GM23338 (cell line): ENCODE results near the gene UBE2L6. TPM values are rescaled to one million over a fixed set of nuclear protein-coding genes. Genes with fewer than 3 reads are reported as not detected.

Experiments
- ATAC-seq: fragments of 200-7000 bp; cut with Tn5 transposase; 3 replicates; pipeline ENCODE4 v1.9.1; 2020
- DNase-seq: peaks from one replicate; pipeline ENCODE4 v3.0.0-alpha.2; 2015; ENCODE audit warnings: low spot score
- H2AFZ ChIP-seq: fragments of 200-600 bp; sonication (generic); 2 replicates; pipeline ENCODE4 v1.8.0; 2016; ENCODE audit warnings: antibody characterized with exemption, mild to moderate bottlenecking, moderate library complexity
- H3F3A ChIP-seq: fragments of 200-600 bp; sonication (generic); replicated peaks from 2 replicates; pipeline ENCODE4 v1.8.0; 2017; ENCODE audit warnings: antibody characterized with exemption, mixed run types, low read depth
- H3K27ac ChIP-seq: fragments of 200-600 bp; sonication (generic); 2 replicates; pipeline ENCODE4 v1.6.1; 2016; ENCODE audit warnings: low read depth
- H3K27me3 ChIP-seq: fragments of 200-600 bp; sonication (generic); 2 replicates; pipeline ENCODE4 v1.8.0; 2016; ENCODE audit warnings: mild to moderate bottlenecking, mixed run types, moderate library complexity; ENCODE audit not compliant: insufficient read depth
- H3K36me3 ChIP-seq: fragments of 200-600 bp; sonication (generic); 2 replicates; pipeline ENCODE4 v1.8.0; 2016; ENCODE audit warnings: mild to moderate bottlenecking; ENCODE audit not compliant: insufficient read depth
- H3K4me1 ChIP-seq: fragments of 200-600 bp; sonication (generic); 2 replicates; pipeline ENCODE4 v1.8.0; 2016; ENCODE audit warnings: mild to moderate bottlenecking, moderate library complexity; ENCODE audit not compliant: insufficient read depth
- H3K4me2 ChIP-seq: fragments of 200-600 bp; sonication (generic); 2 replicates; pipeline ENCODE4 v1.7.1; 2017; ENCODE audit warnings: mixed run types
- H3K4me3 ChIP-seq: fragments of 200-600 bp; sonication (generic); 2 replicates; pipeline ENCODE4 v1.6.1; 2016; ENCODE audit warnings: mixed run types
- H3K79me2 ChIP-seq: fragments of 200-600 bp; sonication (generic); replicated peaks from 2 replicates; pipeline ENCODE4 v1.8.0; 2017; ENCODE audit warnings: mild to moderate bottlenecking; ENCODE audit not compliant: insufficient read depth
- H3K9me2 ChIP-seq: fragments of 200-600 bp; sonication (generic); 2 replicates; pipeline ENCODE4 v1.8.0; 2017; ENCODE audit not compliant: insufficient read depth
- H4K20me1 ChIP-seq: fragments of 200-600 bp; sonication (generic); replicated peaks from 2 replicates; pipeline ENCODE4 v1.8.0; 2017; ENCODE audit warnings: mild to moderate bottlenecking; ENCODE audit not compliant: insufficient read depth
- H3K27ac Mint-ChIP-seq: 2 replicates; pipeline ENCODE4 v1.8.0; 2020; ENCODE audit warnings: inconsistent platforms, mild to moderate bottlenecking, moderate library complexity, mixed read lengths
- H3K27me3 Mint-ChIP-seq: 3 replicates; pipeline ENCODE4 v1.8.0; 2022; ENCODE audit warnings: low read depth, mild to moderate bottlenecking, moderate library complexity, mixed read lengths, inconsistent platforms; ENCODE audit not compliant: insufficient read depth, poor library complexity
- H3K36me3 Mint-ChIP-seq: 3 replicates; pipeline ENCODE4 v1.8.0; 2021; ENCODE audit warnings: low read depth, mild to moderate bottlenecking, inconsistent platforms, moderate library complexity, mixed read lengths
- H3K4me1 Mint-ChIP-seq: 3 replicates; pipeline ENCODE4 v1.8.0; 2020; ENCODE audit warnings: mild to moderate bottlenecking, inconsistent platforms, mixed read lengths
- H3K4me3 Mint-ChIP-seq: 3 replicates; pipeline ENCODE4 v1.8.0; 2021; ENCODE audit warnings: moderate library complexity, mild to moderate bottlenecking, inconsistent platforms, mixed read lengths
- H3K9me3 Mint-ChIP-seq: 3 replicates; pipeline ENCODE4 v1.8.0; 2020; ENCODE audit warnings: moderate library complexity, mild to moderate bottlenecking, inconsistent platforms, mixed read lengths
- CREB1 ChIP-seq: fragments of 250-450 bp; sonication (Bioruptor Pico); IDR thresholded peaks from 2 replicates; pipeline ENCODE4 v1.5.0; 2020; ENCODE audit warnings: low read depth, mild to moderate bottlenecking, moderate library complexity
- CTCF ChIP-seq, 2 experiments: fragments of 200-600 bp in 1 of 2; sonication (generic) in 1 of 2; conservative IDR thresholded peaks; 2 replicates each; pipeline versions ENCODE4 v1.5.1 to v1.6.1; 2016 to 2017; ENCODE audit warnings: antibody characterized with exemption in 2 of 2, low read depth in 2 of 2, mild to moderate bottlenecking in 2 of 2, moderate library complexity in 1 of 2
- ETS1 ChIP-seq: IDR thresholded peaks from 2 replicates; pipeline ENCODE4 v1.6.1; 2016; ENCODE audit warnings: antibody characterized with exemption
- EZH2 ChIP-seq: fragments of 200-600 bp; sonication (generic); IDR thresholded peaks from one replicate; pipeline ENCODE4 v1.8.0; 2017; ENCODE audit warnings: antibody characterized with exemption, mild to moderate bottlenecking, low read depth; ENCODE audit not compliant: unreplicated experiment
- EZH2phosphoT487 ChIP-seq: fragments of 200-600 bp; sonication (generic); IDR thresholded peaks from one replicate; pipeline ENCODE4 v1.8.1; 2018; ENCODE audit warnings: antibody characterized with exemption; ENCODE audit not compliant: unreplicated experiment
- JUNB ChIP-seq: IDR thresholded peaks from one replicate; pipeline ENCODE4 v1.6.1; 2016; ENCODE audit warnings: antibody characterized with exemption; ENCODE audit not compliant: unreplicated experiment
- NANOG ChIP-seq: IDR thresholded peaks from 2 replicates; pipeline ENCODE4 v1.6.1; 2016; ENCODE audit warnings: antibody characterized with exemption, borderline replicate concordance
- POLR2AphosphoS5 ChIP-seq: IDR thresholded peaks from 2 replicates; pipeline ENCODE4 v1.6.1; 2016; ENCODE audit warnings: antibody characterized with exemption, low read depth
- REST ChIP-seq: IDR thresholded peaks from one replicate; pipeline ENCODE4 v1.6.1; 2018; ENCODE audit warnings: antibody characterized with exemption; ENCODE audit not compliant: unreplicated experiment
- STAT1 ChIP-seq: IDR thresholded peaks from one replicate; pipeline ENCODE4 v1.6.1; 2016; ENCODE audit warnings: antibody characterized with exemption; ENCODE audit not compliant: unreplicated experiment
- ZNF114 ChIP-seq: fragments of 250-450 bp; sonication (Bioruptor Pico); IDR thresholded peaks from 2 replicates; pipeline ENCODE4 v1.5.0; 2020; ENCODE audit warnings: mild to moderate bottlenecking, moderate library complexity
- ZNF331 ChIP-seq: fragments of 250-450 bp; sonication (Bioruptor Pico); IDR thresholded peaks from 2 replicates; pipeline ENCODE4 v1.5.0; 2020; ENCODE audit warnings: low read depth, mild to moderate bottlenecking, moderate library complexity
- ZNF462 ChIP-seq: fragments of 250-450 bp; sonication (Bioruptor Pico); IDR thresholded peaks from 2 replicates; pipeline ENCODE4 v1.5.0; 2020; ENCODE audit warnings: mild to moderate bottlenecking, moderate library complexity
- polyA plus RNA-seq: library from polyadenylated mRNA; unstranded; fragments of >200 nt; fragmentation: Nextera tagmentation; extraction: Ambion mirVana; gene quantifications from 2 replicates; pipeline ENCODE4 v1.2.1, GENCODE V29; 2016
- total RNA-seq: library from RNA; depleted of rRNA; stranded (reverse); fragments of >200 nt; shearing (Covaris generic); gene quantifications from 2 replicates; pipeline ENCODE4 v1.2.3, GENCODE V29; 2014

Gene UBE2L6
- total and polyA plus RNA-seq, 2 experiments from 2014 or later: 46.0 to 52.0 TPM

GRCh38 chr11:57541169-57541568, 26.3 kb downstream of the UBE2L6 start:
- H3K27me3 Mint-ChIP-seq: peaks cover 18% of the 10 kb centered on the region
- no peak overlapping the region for H3K27ac Mint-ChIP-seq
- H3K27me3 ChIP-seq: no peaks in the 10 kb centered on the region
- no peaks in the 10 kb centered on the region; the same call in 2 of the 3 replicates for H3K36me3 Mint-ChIP-seq
- no peak overlapping the region for H3K27ac ChIP-seq
- H3K4me1 Mint-ChIP-seq: peaks cover 38% of the 10 kb centered on the region
- no peaks in the 10 kb centered on the region for H3K79me2 ChIP-seq
- no peaks in the 10 kb centered on the region for H3K9me2 ChIP-seq
- DNase-seq: no peak
- peaks cover 23% of the 10 kb centered on the region for H3K4me1 ChIP-seq
- H3K4me3 ChIP-seq: no peak overlapping the region
- H3K4me2 ChIP-seq: no peak overlapping the region
- H3K4me3 Mint-ChIP-seq: no peak overlapping the region
- H3K9me3 Mint-ChIP-seq: peaks cover 3% of the 10 kb centered on the region; the same call in 2 of the 3 replicates
- H3K36me3 ChIP-seq: no peaks in the 10 kb centered on the region
- no peak for ATAC-seq
- TF ChIP-seq POLR2AphosphoS5 (no peak), JUNB (no peak), ZNF462 (CRISPR knock-in tag) (no peak), ETS1 (no peak), NANOG (no peak), EZH2phosphoT487 (no peak), CTCF (conservative IDR thresholded peaks at IDR 0.05; ENCODE audit: low read depth in 2 of 2) (no peak), ZNF114 (CRISPR knock-in tag) (no peak), CREB1 (CRISPR knock-in tag) (no peak), EZH2 (no peak), STAT1 (no peak), ZNF331 (CRISPR knock-in tag) (no peak), REST (no peak)
- H2AFZ ChIP-seq: no peak overlapping the region
- no peaks in the 10 kb centered on the region for H3F3A ChIP-seq
- no peaks in the 10 kb centered on the region for H4K20me1 ChIP-seq
